HG03520 (cell line): ENCODE results near the gene LSAMP.
"Not testable (repeated sequence)": the region's sequence is repeated elsewhere in the genome, so short reads cannot be mapped to it uniquely, and the experiment has no call there.

Experiments used
- ATAC-seq: cut with Tn5 transposase; IDR thresholded peaks from one replicate; pipeline ENCODE4 v1.9.1; 2021; ENCODE audit warnings: mild to moderate bottlenecking, moderate library complexity; ENCODE audit not compliant: unreplicated experiment

The LSAMP gene

GRCh38 chr3:115784739-115785536 lies 660.3 kb downstream of the LSAMP start:
- no peak for ATAC-seq

- peak; percentile 86 for ATAC-seq
Observed at GRCh38 chr3:115783938-115784738, 661.1 kb downstream of the LSAMP start.

- ATAC-seq, result not testable (repeated sequence)
Observed at GRCh38 chr3:115783426-115783825, 661.9 kb downstream of the LSAMP start.

- no peak for ATAC-seq
Observed at GRCh38 chr3:115779011-115779410, 666.3 kb downstream of the LSAMP start.

- ATAC-seq, result no peak
Observed at GRCh38 chr3:115772951-115773350, 672.3 kb downstream of the LSAMP start.

GRCh38 chr3:115768661-115769060 lies 676.6 kb downstream of the LSAMP start:
- no peak for ATAC-seq

- no peak for ATAC-seq
Observed at GRCh38 chr3:115766587-115767482, 678.5 kb downstream of the LSAMP start.

GRCh38 chr3:115761927-115762305 lies 683.4 kb downstream of the LSAMP start:
- no peak for ATAC-seq

GRCh38 chr3:115760716-115761115 lies 684.6 kb downstream of the LSAMP start:
- no peak for ATAC-seq

- ATAC-seq, result no peak
Observed at GRCh38 chr3:115758076-115758763, 687.1 kb downstream of the LSAMP start.

GRCh38 chr3:115752978-115753377 lies 692.3 kb downstream of the LSAMP start:
- not testable (repeated sequence) for ATAC-seq
